ENCODE results near the gene AP5Z1.

The AP5Z1 gene

GRCh38 chr7:4754433-4755010, 20.9 kb upstream of the AP5Z1 start:
- TF ChIP-seq CTCF (IDR thresholded peaks at IDR 0.05; ENCODE audit: poor library complexity, severe bottlenecking): no peak
- no peaks in the 10 kb centered on the region for H3K27me3 ChIP-seq (ENCODE audit: insufficient read depth, poor library complexity, severe bottlenecking)
- H3K4me3 ChIP-seq (ENCODE audit: severe bottlenecking): no peak overlapping the region
- H3K9me3 ChIP-seq (ENCODE audit: severe bottlenecking): no peaks in the 10 kb centered on the region
- DNase-seq (ENCODE audit: low spot score) (no peak), ATAC-seq (ENCODE audit: low read depth) (no peak)
- no peaks in the 10 kb centered on the region for H3K4me1 ChIP-seq (ENCODE audit: insufficient read depth, poor library complexity, severe bottlenecking)
- no peak overlapping the region for H3K27ac ChIP-seq (ENCODE audit: poor library complexity, severe bottlenecking)
- peaks cover 60% of the 10 kb centered on the region for H3K36me3 ChIP-seq (ENCODE audit: low read depth)

GRCh38 chr7:4755045-4755444, 20.4 kb upstream of the AP5Z1 start:
- Histone ChIP-seq H3K4me1 (ENCODE audit: insufficient read depth, poor library complexity, severe bottlenecking) (no peaks in the 10 kb centered on the region), H3K27me3 (ENCODE audit: insufficient read depth, poor library complexity, severe bottlenecking) (no peaks in the 10 kb centered on the region), H3K27ac (ENCODE audit: poor library complexity, severe bottlenecking) (no peak overlapping the region), H3K4me3 (ENCODE audit: severe bottlenecking) (no peak overlapping the region), H3K36me3 (ENCODE audit: low read depth) (peaks cover 66% of the 10 kb centered on the region), H3K9me3 (ENCODE audit: severe bottlenecking) (no peaks in the 10 kb centered on the region)
- DNase-seq (ENCODE audit: low spot score) (no peak), ATAC-seq (ENCODE audit: low read depth) (no peak)
- TF ChIP-seq CTCF (IDR thresholded peaks at IDR 0.05; ENCODE audit: poor library complexity, severe bottlenecking): no peak

- ATAC-seq (ENCODE audit: low read depth) (no peak), DNase-seq (ENCODE audit: low spot score) (no peak)
- no peak overlapping the region for H3K27ac ChIP-seq (ENCODE audit: poor library complexity, severe bottlenecking)
- H3K9me3 ChIP-seq (ENCODE audit: severe bottlenecking): no peaks in the 10 kb centered on the region
- H3K4me1 ChIP-seq (ENCODE audit: insufficient read depth, poor library complexity, severe bottlenecking): no peaks in the 10 kb centered on the region
- no peak for TF ChIP-seq CTCF (IDR thresholded peaks at IDR 0.05; ENCODE audit: poor library complexity, severe bottlenecking)
- peaks cover 82% of the 10 kb centered on the region for H3K36me3 ChIP-seq (ENCODE audit: low read depth)
- no peak overlapping the region for H3K4me3 ChIP-seq (ENCODE audit: severe bottlenecking)
- no peaks in the 10 kb centered on the region for H3K27me3 ChIP-seq (ENCODE audit: insufficient read depth, poor library complexity, severe bottlenecking)
Observed at GRCh38 chr7:4758111-4758510, 17.3 kb upstream of the AP5Z1 start.

GRCh38 chr7:4758791-4759190, 16.6 kb upstream of the AP5Z1 start:
- H3K4me1 ChIP-seq (ENCODE audit: insufficient read depth, poor library complexity, severe bottlenecking): no peaks in the 10 kb centered on the region
- no peak for TF ChIP-seq CTCF (IDR thresholded peaks at IDR 0.05; ENCODE audit: poor library complexity, severe bottlenecking)
- DNase-seq (ENCODE audit: low spot score) (no peak), ATAC-seq (ENCODE audit: low read depth) (no peak)
- H3K27me3 ChIP-seq (ENCODE audit: insufficient read depth, poor library complexity, severe bottlenecking): no peaks in the 10 kb centered on the region
- H3K36me3 ChIP-seq (ENCODE audit: low read depth): peaks cover 89% of the 10 kb centered on the region
- H3K4me3 ChIP-seq (ENCODE audit: severe bottlenecking): no peak overlapping the region
- H3K27ac ChIP-seq (ENCODE audit: poor library complexity, severe bottlenecking): no peak overlapping the region
- H3K9me3 ChIP-seq (ENCODE audit: severe bottlenecking): no peaks in the 10 kb centered on the region

- no peaks in the 10 kb centered on the region for H3K27me3 ChIP-seq (ENCODE audit: insufficient read depth, poor library complexity, severe bottlenecking)
- peaks cover 91% of the 10 kb centered on the region for H3K36me3 ChIP-seq (ENCODE audit: low read depth)
- TF ChIP-seq CTCF (IDR thresholded peaks at IDR 0.05; ENCODE audit: poor library complexity, severe bottlenecking): no peak
- H3K27ac ChIP-seq (ENCODE audit: poor library complexity, severe bottlenecking): no peak overlapping the region
- no peaks in the 10 kb centered on the region for H3K4me1 ChIP-seq (ENCODE audit: insufficient read depth, poor library complexity, severe bottlenecking)
- no peak overlapping the region for H3K4me3 ChIP-seq (ENCODE audit: severe bottlenecking)
- DNase-seq (ENCODE audit: low spot score) (no peak), ATAC-seq (ENCODE audit: low read depth) (no peak)
- H3K9me3 ChIP-seq (ENCODE audit: severe bottlenecking): no peaks in the 10 kb centered on the region
Observed at GRCh38 chr7:4759211-4759610, 16.2 kb upstream of the AP5Z1 start.

Data from RWPE2 (cell line).